HUES6 (cell line): ENCODE data around the gene ARHGAP8.

Source experiments
- H3K27ac ChIP-seq: 2 replicates; pipeline ENCODE4 v1.7.0; 2013; ENCODE audit warnings: low read depth, mild to moderate bottlenecking, low read length, inconsistent platforms
- H3K27me3 ChIP-seq: 2 replicates; pipeline ENCODE4 v1.6.1; 2013; ENCODE audit warnings: low read length; ENCODE audit not compliant: control insufficient read depth, insufficient read depth
- H3K36me3 ChIP-seq: 2 replicates; pipeline ENCODE4 v1.6.1; 2013; ENCODE audit warnings: low read length; ENCODE audit not compliant: control insufficient read depth, insufficient read depth
- H3K4me1 ChIP-seq: 2 replicates; pipeline ENCODE4 v1.6.1; 2013; ENCODE audit warnings: low read length; ENCODE audit not compliant: control insufficient read depth, insufficient read depth
- H3K4me3 ChIP-seq: 2 replicates; pipeline ENCODE4 v1.5.1; 2013; ENCODE audit warnings: low read depth, low read length
- H3K9ac ChIP-seq: one replicate; pipeline ENCODE4 v1.6.1; 2013; ENCODE audit warnings: mild to moderate bottlenecking, low read length
- H3K9me3 ChIP-seq: 2 replicates; pipeline ENCODE4 v1.6.1; 2013; ENCODE audit warnings: low read depth, low read length; ENCODE audit not compliant: control insufficient read depth, insufficient read depth

ARHGAP8 gene

DNA sequence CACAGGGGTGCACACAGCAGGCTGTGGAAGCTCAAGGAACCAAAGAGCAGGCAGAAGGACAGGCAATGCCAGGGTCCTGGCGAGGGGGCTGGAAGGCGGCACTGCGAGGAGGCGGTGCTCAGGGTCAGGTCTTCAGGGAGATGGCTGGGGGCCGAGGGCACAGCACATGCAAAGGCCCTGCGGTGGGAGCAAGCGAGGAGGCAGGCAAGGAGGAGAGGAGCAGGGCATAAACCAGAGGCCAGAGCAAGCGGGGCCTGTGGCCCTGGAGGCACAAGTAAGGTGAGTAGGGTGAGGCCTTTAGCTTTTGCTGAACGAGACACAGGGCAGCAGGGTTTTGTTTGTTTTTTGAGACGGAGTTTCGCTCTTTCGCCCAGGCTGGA is 126.9 kb downstream of the ARHGAP8 start:
- no peak overlapping the region for H3K9ac ChIP-seq
- no peak overlapping the region for H3K4me3 ChIP-seq
- peaks cover 44% of the 10 kb centered on the region for H3K36me3 ChIP-seq
- no peaks in the 10 kb centered on the region for H3K4me1 ChIP-seq
- no peaks in the 10 kb centered on the region for H3K27me3 ChIP-seq
- no peak overlapping the region for H3K27ac ChIP-seq
- H3K9me3 ChIP-seq, result peaks cover 11% of the 10 kb centered on the region

DNA sequence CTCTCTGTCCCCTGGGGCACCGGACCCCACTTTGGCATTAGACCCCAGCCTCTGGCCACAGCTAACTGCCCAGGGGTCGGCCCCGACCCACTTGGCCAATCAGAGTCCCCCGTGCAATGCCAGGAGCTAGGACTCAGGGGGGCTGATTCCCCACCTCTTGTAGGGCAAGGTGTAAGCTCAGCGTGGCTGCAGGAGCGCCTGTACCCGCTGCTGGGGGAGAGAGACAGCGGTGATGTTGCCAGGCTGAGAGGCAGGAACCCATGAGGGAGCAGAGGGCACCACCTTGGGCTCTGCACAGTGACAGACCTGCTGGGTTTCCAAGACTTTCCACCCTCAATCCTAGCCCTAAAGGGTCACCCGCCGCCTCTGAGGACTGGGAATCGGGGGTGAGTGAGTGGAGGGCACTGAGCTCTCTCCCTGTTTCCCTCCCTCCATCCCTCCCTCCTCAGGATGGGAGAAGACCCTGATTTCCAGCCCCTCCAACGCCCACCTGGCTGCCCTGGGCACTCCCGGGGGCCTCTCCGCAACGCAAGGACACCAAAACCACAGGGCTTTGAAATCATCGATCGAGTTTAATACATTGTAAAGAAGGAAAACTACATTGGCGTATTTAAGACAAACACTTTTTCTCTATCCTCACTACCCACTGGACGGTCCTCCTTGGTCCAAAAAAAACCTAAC is 128.4 kb downstream of the ARHGAP8 start:
- H3K27me3 ChIP-seq, result no peaks in the 10 kb centered on the region
- H3K4me1 ChIP-seq, result no peaks in the 10 kb centered on the region

DNA sequence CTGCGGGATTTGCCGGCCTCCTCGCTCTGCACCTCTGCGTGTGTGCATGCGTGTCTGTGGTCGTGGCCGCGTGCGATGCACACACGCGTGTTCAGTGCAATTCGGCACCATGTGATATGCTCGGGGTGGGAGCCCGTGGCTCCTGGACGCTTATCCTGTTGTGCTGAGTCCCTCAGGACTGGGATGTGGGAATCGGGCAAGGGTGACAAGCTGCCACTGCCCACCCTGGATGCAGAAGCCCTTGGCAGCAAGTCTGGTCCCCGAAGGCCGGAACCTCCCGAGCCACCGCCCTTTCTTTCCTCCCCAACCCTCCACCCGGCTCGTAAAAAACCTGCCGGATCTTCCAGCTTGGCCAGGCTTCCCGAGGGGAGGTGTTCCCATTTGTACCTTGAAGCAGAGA is 129.2 kb downstream of the ARHGAP8 start:
- no peak overlapping the region for H3K4me3 ChIP-seq
- no peaks in the 10 kb centered on the region for H3K27me3 ChIP-seq
- H3K36me3 ChIP-seq, result peaks cover 62% of the 10 kb centered on the region
- peaks cover 9% of the 10 kb centered on the region for H3K9me3 ChIP-seq
- no peak overlapping the region for H3K27ac ChIP-seq
- no peaks in the 10 kb centered on the region for H3K4me1 ChIP-seq
- H3K9ac ChIP-seq, result no peak overlapping the region

More for the DNA sequence above, 128.4 kb downstream of the ARHGAP8 start:
- Histone ChIP-seq H3K27ac (no peak overlapping the region), H3K36me3 (peaks cover 59% of the 10 kb centered on the region), H3K9me3 (peaks cover 11% of the 10 kb centered on the region), H3K9ac (no peak overlapping the region), H3K4me3 (no peak overlapping the region)

DNA sequence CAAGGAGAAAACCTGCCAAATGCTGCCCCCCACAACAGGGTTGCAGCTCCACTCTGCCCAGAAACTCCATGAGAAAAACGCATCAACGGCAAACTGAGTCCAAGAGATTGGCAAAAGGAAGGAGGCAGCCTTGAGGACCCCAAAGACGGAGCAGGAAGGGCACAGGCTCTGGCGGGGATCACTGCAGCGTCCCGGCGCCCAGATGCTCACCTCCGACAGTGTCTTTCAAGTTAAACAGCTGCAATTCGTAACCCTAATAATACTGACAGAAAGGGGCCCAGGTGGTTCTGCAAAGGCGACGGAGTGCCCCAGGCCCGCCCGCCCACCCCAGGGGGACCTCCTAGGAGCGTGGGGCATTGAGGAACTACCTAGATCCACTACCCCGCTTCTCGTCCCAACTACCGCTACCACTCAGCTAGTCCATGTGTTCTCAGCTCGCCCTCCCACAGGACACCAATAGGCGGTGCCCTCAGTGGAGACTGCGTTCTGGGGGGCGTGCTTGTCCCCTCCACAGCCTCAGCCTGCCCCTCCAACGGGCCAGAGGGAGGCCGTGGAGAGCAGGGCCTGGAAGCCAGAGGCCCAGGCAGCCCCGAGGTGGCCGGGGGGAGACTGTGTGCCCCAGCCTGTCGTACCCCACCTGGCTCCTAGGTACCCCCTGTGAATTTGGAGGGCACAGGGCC is 130.0 kb downstream of the ARHGAP8 start:
- Histone ChIP-seq H3K36me3 (peaks cover 59% of the 10 kb centered on the region), H3K4me1 (no peaks in the 10 kb centered on the region), H3K27me3 (no peaks in the 10 kb centered on the region), H3K27ac (no peak overlapping the region), H3K9ac (no peak overlapping the region), H3K9me3 (0 out of 2 replicates have a peak, but pooled peaks cover 3% of the 10 kb centered on the region), H3K4me3 (no peak overlapping the region)

DNA sequence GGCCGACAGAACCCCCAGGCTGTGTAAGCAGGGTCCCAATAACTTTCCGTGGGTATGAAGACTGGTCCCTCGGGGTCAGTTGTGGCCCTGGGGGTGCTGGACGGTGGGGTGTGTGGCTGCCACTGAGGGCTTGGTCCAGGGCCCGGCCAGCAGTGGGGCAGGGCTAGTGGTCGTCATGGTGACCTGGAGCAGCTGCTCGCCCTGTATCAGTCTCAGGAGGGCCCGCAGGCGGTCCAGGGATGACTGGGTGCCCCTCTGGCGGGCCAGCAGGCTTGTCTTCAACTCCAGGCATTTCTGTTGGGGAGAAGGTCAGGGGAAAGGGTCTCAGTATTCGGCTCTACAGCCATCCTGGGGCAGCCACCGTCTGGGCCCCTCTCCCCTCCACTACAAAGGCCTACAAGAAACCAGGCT is 130.6 kb downstream of the ARHGAP8 start:
- Histone ChIP-seq H3K27me3 (no peaks in the 10 kb centered on the region), H3K4me1 (no peaks in the 10 kb centered on the region), H3K9ac (no peak overlapping the region), H3K4me3 (no peak overlapping the region), H3K9me3 (0 out of 2 replicates have a peak, but pooled peaks cover 3% of the 10 kb centered on the region), H3K36me3 (peaks cover 58% of the 10 kb centered on the region), H3K27ac (no peak overlapping the region)

DNA sequence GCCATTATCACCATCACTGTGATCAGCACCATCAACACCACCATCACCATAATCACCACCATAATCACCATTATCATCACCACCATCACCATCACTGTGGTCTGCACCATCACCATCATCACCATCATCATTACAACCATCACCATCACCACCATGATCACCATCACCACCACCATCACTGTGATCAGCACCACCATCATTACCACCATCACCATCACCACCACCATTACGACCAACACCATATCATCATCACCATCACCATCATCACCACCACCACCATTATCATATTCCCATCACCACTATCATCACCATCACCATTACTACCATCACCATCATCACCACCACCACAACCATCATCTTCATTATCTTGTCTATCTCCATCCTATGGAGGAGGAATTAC is 132.2 kb downstream of the ARHGAP8 start:
- H3K4me1 ChIP-seq, result peaks cover 7% of the 10 kb centered on the region
- H3K4me3 ChIP-seq, result no peak overlapping the region
- no peaks in the 10 kb centered on the region for H3K9me3 ChIP-seq
- no peak overlapping the region for H3K27ac ChIP-seq
- no peak overlapping the region for H3K9ac ChIP-seq
- no peaks in the 10 kb centered on the region for H3K27me3 ChIP-seq
- H3K36me3 ChIP-seq, result peaks cover 57% of the 10 kb centered on the region

DNA sequence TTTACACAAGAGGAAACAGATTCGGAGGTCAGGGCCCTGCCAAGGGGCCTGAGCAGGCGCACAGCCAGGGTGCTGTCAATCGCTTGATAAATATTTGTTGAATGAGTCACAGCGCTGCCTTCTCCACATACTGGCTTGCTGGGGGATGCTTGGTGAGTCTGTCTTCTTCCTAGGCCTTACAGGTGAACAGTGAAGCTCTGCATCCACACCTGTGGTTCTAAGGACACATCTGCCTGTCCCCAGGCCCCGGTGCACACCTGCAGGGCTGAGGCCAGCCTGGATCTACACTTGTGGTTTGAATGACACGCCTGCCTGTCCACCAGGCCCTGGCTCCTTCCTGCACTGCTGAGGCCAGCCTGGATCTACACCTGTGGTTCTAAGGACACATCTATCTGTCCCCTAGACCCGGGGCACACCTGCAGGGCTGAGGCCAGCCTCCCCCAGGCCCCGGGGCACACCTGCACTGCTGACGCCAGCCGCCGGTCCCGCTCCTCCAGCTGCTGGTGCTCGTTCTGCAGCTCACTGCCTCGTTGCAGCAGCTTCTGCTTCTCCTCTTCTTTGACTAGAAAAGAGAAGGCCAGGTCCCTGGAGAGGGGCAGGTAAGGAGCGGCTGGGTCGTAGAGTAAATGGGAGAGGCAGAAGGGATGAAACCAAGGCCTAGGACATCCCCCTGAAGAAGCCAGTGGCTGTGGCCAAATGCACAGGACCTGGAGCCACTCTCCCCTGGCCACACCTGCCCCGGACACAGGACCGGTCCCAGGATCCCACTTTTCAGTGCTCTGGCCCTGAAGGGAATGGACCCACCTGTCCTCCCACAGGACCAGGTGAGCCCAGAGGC is 132.8 kb downstream of the ARHGAP8 start:
- Histone ChIP-seq H3K36me3 (peaks cover 62% of the 10 kb centered on the region), H3K27me3 (no peaks in the 10 kb centered on the region), H3K9ac (no peak overlapping the region), H3K9me3 (no peaks in the 10 kb centered on the region), H3K27ac (no peak overlapping the region), H3K4me1 (peaks cover 7% of the 10 kb centered on the region), H3K4me3 (no peak overlapping the region)

DNA sequence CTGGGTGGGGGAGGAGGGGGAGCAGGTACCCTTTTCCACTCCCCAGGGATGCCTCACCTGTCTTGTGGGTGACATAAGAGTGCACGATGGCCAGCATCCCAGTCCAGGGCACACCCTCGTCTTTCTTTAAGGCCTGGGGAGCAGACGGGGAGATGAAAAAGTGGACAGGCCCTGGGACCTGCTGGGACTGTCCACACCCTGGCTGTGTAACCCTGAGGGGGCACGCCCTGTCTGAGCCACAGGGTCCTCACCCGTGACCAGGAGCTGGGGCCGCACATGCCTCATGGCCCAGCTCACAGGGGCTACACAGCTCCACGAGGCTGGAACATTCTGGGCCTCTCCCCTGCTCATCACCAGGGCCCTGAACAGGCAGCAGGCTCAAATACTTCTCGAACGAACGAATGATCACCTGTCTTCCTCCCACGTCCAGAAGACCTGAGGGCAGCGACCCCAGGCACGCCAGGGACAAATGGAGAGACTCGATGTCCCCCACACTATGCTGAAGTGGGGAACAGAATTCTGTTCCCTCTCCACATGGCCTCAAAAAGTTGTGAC is 133.5 kb downstream of the ARHGAP8 start:
- H3K4me1 ChIP-seq, result peaks cover 7% of the 10 kb centered on the region
- H3K9me3 ChIP-seq, result no peaks in the 10 kb centered on the region
- no peak overlapping the region for H3K27ac ChIP-seq
- H3K4me3 ChIP-seq, result no peak overlapping the region
- no peaks in the 10 kb centered on the region for H3K27me3 ChIP-seq
- peaks cover 66% of the 10 kb centered on the region for H3K36me3 ChIP-seq
- H3K9ac ChIP-seq, result no peak overlapping the region

DNA sequence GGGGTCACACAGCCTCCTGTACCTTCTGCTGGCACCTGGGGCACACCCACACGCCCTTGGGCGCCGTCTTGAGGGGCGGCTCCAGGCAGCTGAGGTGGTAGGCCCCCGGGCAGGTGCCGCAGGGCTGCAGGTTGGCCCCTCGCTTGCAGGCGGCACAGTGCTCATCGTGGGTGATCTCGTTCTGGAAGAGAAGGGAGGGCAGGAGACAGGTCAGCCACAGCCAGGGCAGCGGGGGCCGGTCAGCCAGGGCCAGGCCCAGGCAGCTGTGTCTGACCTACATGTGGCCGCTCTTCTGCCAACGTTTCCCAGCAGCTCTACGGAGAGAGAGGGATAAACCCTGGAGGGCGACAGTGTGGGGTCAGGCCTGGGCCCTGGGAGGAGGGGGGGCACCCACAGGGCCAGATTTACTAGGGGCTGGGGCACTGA is 135.6 kb downstream of the ARHGAP8 start:
- peaks cover 7% of the 10 kb centered on the region for H3K4me1 ChIP-seq
- no peak overlapping the region for H3K9ac ChIP-seq
- H3K27ac ChIP-seq, result no peak overlapping the region
- peaks cover 67% of the 10 kb centered on the region for H3K36me3 ChIP-seq
- H3K9me3 ChIP-seq, result no peaks in the 10 kb centered on the region
- H3K27me3 ChIP-seq, result no peaks in the 10 kb centered on the region
- no peak overlapping the region for H3K4me3 ChIP-seq

DNA sequence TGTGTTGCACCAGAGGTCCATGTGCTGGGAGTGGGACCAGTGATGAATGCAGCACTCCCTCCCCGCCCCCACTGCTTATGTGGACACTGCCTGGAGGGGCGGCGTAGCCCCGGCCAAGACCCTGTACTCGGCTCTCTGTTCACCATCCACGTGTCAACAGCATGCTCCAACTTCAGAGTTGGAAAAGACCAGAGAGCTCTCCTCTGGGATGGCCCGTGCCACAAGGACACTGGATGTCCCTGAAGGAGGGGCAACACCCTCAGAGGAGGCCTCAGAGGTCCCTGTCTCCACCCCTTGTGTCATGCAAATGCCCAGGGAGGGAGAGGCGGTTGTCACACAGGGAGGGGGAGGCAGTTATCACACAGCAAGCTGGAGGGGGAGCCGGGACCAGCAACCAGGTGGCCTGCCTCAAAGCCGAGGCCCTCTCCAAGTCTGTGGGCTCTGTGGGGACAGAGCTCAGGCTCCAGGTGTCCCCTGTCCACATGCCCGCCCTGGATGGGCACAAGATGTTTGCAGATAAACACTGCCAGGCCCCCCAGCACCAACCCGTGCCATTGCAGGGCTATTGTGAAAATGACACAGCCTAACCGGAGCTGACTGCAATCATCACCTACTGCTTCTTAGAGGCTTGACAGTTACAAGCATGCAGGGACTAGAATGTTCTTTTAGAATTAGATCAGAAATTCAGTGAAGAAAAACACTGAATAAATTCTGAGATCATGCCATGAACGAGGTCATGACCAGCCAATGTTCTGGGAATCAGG is 136.3 kb downstream of the ARHGAP8 start:
- Histone ChIP-seq H3K27me3 (no peaks in the 10 kb centered on the region), H3K27ac (no peak overlapping the region), H3K36me3 (peaks cover 60% of the 10 kb centered on the region), H3K4me3 (no peak overlapping the region), H3K9ac (no peak overlapping the region), H3K9me3 (no peaks in the 10 kb centered on the region), H3K4me1 (peaks cover 7% of the 10 kb centered on the region)
